Right lung (tissue), 5 donors: ENCODE results near the gene TLL1. TPM values are rescaled to one million over a fixed set of nuclear protein-coding genes. Genes with fewer than 3 reads are reported as not detected.

Source experiments
- DNase-seq, 2 donors: peaks; one replicate each; pipeline ENCODE4 v3.0.0-alpha.2; 2013
- polyA plus RNA-seq, 5 donors: library from polyadenylated mRNA; unstranded; fragments of 120-200 nt; gene quantifications; one replicate each; pipeline versions ENCODE4 v1.2.1 to v1.2.3, GENCODE V29; 2013; ENCODE audit warnings: inconsistent platforms in 1 of 5, low replicate concordance in 1 of 5; ENCODE audit not compliant: insufficient read length in 5 of 5, insufficient read depth in 1 of 5

The TLL1 gene
- polyA plus RNA-seq, 5 donors: 2.9 to 7.2 (median 4.0) TPM

GRCh38 chr4:165970703-165971420 is 97.8 kb downstream of the TLL1 start:
- no peak for DNase-seq

DNA sequence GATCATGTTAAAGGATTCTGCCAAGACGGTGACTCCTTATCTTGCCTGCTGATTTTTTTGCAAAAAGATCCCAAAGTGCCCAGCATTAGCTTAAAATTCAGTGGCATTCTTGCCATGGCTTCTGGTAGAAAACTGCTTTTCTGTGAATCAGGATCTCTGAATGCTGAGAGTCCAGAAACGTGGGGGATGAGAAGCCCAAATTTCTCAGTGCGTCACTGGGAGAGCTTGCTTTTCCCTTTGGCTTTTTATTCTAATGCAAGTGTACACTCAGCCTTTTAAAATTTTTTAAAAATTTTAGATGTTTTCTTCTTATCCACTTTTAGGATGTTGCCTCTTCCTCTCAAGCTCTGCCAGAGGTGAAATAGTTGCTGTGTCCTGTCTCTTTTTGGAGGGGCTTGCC is 98.4 kb downstream of the TLL1 start:
- no peak for DNase-seq

DNA sequence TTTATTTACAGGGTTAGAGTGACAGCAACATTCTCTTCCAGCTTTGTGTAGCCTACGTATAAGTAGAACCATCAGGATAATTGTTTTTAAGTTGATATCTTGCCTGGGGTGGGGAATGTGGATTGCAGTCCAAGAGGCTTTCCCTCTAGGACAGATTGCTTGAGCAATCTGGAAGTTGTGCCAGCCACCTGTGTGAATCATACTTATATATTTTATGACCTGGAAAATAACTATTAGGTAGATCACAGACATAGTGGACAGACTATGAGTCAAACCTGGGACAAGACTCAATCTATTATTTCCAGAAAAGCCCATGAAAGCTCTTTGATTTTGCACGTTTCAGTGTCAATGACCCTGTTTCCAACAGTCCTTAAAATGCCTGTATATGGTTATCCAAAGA is 98.9 kb downstream of the TLL1 start:
- DNase-seq: no peak

DNA sequence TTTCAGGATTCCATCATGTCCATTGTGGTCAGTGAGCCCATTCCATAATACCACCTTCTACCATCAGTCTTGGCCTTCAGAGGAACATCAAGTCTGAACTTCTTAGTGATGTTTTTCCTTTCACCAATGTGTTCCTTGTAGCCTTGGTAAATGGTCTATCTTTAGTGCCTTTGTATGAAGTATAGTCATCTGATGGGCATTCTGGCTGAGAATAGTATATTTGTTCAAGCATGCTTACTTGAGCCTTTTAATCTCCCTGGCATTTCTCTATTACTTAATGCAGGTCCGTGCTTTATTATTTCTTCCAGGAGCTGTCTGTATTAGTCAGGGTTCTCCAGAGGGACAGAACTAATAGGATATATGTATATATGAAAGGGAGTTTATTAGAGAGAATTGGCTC is 99.7 kb downstream of the TLL1 start:
- DNase-seq: no peak

DNA sequence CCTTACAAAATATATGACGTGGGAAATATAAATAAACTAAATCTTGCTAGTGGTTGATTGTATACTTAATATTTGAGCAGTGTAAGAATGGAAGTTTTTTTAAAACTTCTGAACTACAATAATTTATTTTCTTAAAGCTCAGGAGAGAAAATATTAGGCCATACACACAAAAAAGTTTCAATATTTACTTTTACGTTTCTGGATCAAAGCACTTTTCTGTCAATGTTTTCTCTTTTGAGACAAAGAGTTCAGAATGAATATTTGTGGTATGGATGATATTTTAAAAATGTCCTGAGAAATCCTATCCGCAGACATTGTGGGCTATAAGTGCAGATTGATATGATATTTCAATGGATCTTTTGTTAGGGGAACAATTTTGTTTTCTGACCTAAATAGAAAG is 109.9 kb downstream of the TLL1 start:
- no peak for DNase-seq

DNA sequence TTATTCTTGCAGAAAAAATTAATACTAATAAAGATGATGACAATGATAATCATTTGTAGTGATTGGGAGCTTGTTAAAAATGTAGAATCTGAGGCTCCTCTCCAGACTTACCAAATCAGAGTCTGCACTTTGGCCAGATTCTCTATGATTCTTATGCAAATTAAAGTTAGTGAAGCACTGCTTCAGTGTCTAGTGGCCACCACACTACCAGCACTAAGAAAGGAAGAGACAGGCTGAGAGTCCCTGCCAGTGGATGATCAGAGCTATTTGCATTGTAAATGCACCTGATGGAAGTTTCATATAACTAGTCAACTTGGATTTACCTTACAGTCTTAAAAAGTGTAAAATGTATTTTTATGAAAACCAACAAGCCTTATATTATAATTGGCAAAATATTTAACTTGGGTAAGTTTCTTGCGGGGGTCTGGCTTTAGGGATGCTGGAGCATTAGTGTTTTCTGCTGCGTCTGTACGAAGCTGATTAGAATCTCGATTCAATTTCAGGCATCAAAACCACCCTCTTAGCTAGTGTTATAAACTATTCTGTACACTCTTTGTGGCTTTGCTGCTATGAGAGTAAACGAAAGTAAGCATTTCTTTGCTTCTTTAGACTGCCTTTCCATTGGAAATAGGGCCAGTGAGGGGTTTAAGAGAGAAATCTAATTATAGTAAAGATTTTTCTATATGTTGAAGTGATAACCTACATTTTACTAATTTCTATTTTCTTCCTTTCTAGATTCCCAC is 114.1 kb downstream of the TLL1 start:
- no peak for DNase-seq

DNA sequence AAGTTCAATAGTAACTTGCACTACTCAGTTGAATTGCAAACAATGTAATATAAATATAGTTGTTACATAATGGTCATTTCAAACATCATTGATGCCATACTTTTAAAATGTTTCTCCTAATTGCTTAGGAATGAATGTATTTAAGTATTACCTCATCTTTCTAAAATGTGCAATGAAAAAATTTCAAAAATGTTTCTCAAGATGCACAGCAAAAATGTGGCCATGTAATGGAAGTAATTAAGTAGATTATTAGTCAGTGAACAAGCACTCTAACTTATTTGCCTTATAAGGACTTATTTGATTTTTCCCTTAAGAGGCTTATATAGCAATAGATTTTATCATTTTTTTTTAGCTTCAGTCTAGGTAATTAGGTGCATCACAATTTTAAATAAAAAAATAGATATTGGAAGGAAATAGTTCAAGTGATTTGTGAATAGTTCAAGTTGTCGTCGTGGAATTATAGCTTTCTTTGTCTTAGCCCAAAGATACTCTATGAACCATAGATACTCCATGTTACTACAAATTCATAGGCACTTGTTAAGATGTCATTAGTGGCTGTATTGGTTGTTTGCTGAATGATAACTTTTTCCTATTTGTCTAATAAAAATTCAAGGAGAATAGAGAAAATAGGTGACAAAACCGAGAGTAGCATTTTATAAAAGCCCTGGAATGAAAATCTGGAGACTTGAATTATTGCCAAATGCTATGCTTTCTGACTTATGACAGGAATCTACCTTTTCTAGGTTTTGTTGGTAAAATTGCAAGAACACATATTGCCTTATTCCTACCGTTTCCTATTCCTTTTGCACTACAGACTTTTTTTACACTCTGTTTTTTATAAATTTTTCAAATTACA is 118.5 kb downstream of the TLL1 start:
- no peak for DNase-seq

DNA sequence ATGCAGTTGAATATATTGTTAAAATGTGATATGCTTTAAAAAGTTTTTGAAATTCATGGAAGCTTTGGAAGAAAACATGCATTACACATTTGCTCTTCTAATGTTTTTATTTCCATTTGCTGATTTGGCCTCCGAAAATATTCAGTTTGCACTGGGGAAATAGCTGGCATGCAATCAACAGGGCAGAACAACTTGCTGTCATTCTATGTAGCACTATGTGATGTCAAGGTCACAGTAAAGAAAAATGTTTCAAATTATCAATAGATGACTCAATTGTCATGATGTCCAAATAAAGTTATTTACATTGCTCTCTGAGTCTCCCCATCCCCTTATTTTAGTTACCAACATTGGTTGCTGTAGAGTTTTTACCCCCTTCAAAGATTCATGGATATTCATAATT is 119.2 kb downstream of the TLL1 start:
- DNase-seq: no peak

- DNase-seq: no peak
Observed at GRCh38 chr4:165994701-165995100, 121.7 kb downstream of the TLL1 start.

DNA sequence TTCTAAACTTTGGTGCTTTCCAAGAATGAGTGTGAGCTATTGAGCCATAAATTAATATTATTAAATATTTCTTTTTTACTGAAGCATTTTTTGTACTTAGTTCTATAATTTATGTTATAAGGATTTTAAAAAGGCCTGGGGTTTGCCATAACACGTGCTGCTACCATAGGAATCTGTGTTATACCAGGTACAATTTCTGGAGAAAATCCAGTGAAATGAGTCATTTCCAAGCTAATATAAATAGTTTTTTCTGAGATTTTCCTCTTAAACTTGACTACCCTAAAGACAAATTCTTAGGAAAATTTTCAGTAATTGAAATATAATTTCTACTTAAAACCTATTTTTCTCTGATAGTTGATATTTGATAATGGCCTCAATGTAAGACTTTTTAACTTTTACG is 130.8 kb downstream of the TLL1 start:
- DNase-seq: no peak

DNA sequence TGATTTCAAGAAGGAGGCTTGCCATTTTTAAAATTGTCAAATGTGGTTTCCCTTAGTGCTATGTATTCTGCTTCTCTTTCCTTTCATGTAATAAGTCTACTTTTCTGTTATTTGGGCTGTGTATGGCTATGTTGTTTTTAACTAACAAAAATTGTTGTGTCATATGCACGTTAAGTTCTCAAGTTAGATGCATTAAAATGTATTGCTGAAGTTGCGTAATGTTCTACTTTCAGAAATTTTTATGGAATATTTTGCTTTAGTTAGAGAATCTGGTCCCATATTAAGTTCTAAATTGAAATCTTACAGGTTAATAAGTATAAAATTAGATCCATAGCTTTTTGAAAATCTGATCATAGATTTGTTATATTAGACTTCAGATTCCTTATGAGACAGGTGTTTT is 133.2 kb downstream of the TLL1 start:
- no peak for DNase-seq

GRCh38 chr4:166008510-166008909 is 135.5 kb downstream of the TLL1 start:
- no peak for DNase-seq

GRCh38 chr4:166012129-166013030 is 139.3 kb downstream of the TLL1 start:
- DNase-seq: no peak

- DNase-seq: no peak
Observed at GRCh38 chr4:166014411-166014810, 141.4 kb downstream of the TLL1 start.

GRCh38 chr4:166017804-166018203 is 144.8 kb downstream of the TLL1 start:
- DNase-seq: no peak

GRCh38 chr4:166019441-166020220 is 146.6 kb downstream of the TLL1 start:
- DNase-seq: no peak

- DNase-seq: no peak
Observed at GRCh38 chr4:166021617-166022016, 148.6 kb downstream of the TLL1 start.

DNA sequence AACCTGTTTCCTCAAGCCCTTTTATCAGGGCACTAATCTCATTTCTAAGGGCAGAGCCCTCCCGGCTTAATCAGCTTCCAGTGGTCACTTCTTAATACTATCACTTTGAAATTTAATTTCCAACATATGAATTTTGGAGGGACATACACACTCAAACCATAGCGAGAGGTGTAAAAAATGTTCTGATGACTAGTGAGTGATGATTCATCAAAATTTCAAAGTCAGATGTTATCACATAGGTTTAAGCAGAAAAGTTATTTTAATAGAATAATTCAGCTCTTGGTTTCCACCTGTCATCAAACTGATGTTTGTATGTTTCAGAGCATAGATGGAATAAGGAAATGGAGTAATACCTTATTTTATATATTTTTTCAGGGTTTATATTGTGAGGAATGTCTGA is 161.9 kb downstream of the TLL1 start:
- DNase-seq: no peak

GRCh38 chr4:166039822-166040221 is 166.8 kb downstream of the TLL1 start:
- no peak for DNase-seq

DNA sequence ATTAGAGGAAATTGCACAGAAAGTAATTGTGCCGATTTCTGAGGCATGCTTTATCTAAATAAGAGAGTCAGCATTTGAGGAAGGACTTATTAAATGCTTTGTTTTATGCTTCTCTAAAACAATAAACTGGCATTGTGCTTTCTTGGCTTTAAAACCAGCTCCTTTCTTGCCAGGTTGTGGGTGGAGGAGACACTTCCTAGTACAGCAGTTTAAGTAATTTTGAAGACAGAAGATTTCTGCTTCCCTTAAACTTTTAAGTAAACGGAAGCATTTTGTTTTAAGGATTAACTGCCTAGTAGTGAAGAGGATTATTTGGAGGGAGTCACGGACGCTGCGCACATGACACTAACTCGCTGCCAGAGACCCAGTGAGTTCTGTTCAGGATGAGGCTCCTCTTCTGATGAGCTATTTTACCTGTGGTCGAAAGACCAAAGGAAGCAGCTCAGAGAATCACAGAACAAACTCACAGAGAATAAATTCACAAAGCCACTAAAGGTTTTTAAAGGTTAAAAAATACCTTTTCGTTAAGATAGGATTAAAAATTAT is 169.5 kb downstream of the TLL1 start:
- no peak for DNase-seq
